GM21447 (cell line): Measurements from ENCODE around the gene GBP6.
"Not testable (repeated sequence)": the region's sequence is repeated elsewhere in the genome, so short reads cannot be mapped to it uniquely, and the experiment has no call there.

Experiments used
- ATAC-seq: cut with Tn5 transposase; IDR thresholded peaks from one replicate; pipeline ENCODE4 v1.9.1; 2021; ENCODE audit not compliant: unreplicated experiment

Gene GBP6

GRCh38 chr1:89363638-89364536 is at the start of gene GBP6:
Gene GBP6 (plus strand): TSS chr1:89364059. CDS start chr1:89368552, 4,493 bp downstream.
- peak; percentile 39 for ATAC-seq

- ATAC-seq, result no peak
These were observed 41.5 kb upstream of the GBP6 start for GRCh38 chr1:89322402-89322801.

- ATAC-seq, result no peak
These were observed 32.0 kb upstream of the GBP6 start for GRCh38 chr1:89331890-89332289.

- ATAC-seq, result no peak
These were observed 31.4 kb upstream of the GBP6 start for GRCh38 chr1:89332461-89332860.

DNA sequence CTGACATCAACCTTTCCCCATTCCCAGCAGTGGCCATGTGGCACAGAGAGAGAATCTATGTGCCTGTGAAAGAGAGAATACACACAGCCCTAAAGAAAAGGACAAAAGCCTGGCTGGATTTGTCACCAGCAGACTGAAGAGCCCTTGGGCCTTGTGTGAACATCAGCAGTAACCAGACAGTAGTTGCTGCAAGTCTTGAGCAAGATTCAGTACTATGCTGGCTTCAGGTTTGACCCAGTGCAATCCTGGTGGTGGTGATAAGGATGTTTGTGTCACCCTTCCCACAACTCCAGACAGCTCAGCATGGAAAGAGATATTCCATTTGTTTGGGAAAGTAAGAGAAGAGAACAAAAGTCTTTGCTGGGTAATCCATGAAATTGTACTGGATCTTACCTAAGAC is 28.4 kb upstream of the GBP6 start:
- ATAC-seq, result no peak

DNA sequence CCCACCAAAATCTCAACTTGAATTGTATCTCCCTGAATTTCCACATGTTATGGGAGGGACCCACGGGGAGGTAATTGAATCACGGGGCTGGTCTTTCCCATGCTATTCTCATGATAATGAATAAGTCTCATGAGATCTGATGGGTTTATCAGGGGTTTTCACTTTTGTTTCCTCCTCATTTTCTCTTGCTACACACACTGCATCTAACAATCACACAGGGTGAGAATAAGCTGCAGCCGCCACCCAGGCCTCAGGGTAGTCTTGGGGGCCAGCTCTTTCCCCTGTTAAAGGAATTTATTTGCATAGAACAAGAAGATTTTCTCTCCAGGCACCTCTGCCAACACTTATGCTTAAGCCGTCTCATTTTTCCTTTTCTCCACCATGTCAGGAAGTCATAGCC is 26.0 kb upstream of the GBP6 start:
- ATAC-seq, result no peak

DNA sequence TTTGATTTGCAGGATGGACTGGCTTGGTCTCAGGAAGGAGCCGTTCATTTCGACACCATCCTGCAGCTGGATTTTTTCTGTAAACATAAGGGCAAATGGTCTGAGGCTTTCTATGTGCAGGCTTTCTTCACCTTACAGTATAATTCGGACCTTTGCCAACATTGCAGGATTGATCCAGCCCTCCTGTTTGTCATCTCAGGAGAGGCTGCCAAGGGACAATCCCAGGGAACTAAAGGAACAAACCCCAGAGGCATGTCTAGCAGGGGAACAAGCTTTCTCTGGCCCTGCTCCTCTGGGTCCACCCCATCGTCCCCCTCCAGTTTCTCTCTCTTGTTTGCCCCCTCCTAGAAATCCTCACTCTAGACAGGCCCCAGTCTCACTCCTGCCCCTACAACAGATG is 24.8 kb upstream of the GBP6 start:
- no peak for ATAC-seq

GRCh38 chr1:89345479-89345878 is 18.4 kb upstream of the GBP6 start:
- not testable (repeated sequence) for ATAC-seq

- no peak for ATAC-seq
These were observed 16.6 kb upstream of the GBP6 start for GRCh38 chr1:89347296-89347695.

DNA sequence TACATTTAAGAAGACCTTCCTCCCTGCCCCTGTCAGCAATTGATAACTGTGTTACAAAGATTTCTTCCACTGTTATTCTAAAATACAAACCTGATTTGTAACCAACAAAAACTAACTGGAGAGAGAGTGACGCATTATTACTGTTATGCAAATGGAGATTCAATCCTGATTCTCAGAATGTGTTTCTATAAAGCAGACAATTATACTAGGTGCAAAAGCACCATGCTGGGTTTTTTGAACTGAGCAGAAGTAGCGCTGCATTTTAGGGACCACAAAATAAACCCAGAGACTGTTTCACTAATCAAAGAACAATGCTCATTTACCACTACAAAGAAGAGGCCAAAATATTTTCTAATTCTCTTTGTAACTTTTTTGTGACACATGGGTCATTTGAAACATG is 13.6 kb upstream of the GBP6 start:
- ATAC-seq, result no peak

- no peak for ATAC-seq
These were observed 12.1 kb upstream of the GBP6 start for GRCh38 chr1:89351597-89352311.

DNA sequence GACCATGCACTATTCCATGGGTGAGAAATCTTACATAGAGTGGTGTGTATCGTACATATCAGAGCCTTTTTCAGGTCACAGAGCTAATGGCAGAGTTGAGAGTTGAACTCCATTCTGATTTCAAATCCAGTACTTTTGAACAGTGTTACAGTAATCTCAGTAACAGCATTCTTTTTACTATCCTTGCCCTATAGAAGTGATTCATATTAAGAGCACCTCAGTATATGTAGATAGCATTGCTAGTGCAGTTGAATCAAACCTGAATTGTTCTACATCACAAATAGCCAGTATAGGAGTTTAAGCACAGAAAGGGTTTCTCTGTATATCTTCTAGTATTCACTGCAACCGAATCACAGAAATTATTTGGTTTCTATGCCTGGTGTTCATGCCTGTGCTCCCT is 11.4 kb upstream of the GBP6 start:
- ATAC-seq, result no peak

- ATAC-seq, result no peak
These were observed 9.7 kb upstream of the GBP6 start for GRCh38 chr1:89354205-89354604.

GRCh38 chr1:89355056-89355455 is 8.8 kb upstream of the GBP6 start:
- ATAC-seq, result no peak

DNA sequence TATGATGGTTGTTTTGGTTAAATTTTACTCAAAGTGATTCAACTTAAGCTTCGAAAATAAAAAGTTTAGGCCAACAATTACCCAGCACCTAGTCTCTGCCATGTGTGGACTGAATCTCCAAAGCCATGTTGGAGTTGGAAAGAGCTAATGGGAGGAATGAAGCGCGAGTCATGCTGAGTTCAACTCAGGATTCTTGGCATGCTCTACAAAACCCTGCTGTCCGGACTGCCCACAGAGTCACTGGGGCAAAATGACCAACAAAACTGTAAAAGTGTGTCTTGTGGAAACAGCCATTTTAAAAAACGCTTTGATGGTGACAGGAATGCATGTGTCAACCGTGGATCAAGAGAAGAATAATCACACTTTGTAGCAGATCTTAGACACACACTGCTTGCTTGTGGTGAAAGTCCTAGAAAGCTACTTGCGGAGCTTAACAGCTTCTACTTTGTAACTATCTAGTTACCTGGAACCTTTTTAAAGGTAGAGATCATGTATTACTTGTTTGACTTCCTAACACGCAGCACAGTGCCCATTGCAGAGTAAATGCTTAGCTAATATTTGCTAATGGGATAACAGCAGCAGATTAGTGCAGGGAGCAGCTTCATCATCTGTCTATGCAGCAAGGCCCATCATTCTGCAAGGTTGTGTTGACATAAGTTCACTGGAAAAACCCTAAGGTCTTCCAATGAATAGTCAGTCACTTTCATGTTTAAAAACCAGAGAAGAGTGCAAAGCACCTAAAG is 7.0 kb upstream of the GBP6 start:
- ATAC-seq, result no peak

- peak; percentile 52 for ATAC-seq
These were observed 5.5 kb upstream of the GBP6 start for GRCh38 chr1:89358287-89358893.

GRCh38 chr1:89360716-89361115 is 3.1 kb upstream of the GBP6 start:
- ATAC-seq, result no peak

GRCh38 chr1:89361681-89362080 is 2.2 kb upstream of the GBP6 start:
- ATAC-seq, result no peak

- ATAC-seq, result peak; percentile 91
These were observed 663 bp upstream of the GBP6 start for GRCh38 chr1:89363196-89363595.

DNA sequence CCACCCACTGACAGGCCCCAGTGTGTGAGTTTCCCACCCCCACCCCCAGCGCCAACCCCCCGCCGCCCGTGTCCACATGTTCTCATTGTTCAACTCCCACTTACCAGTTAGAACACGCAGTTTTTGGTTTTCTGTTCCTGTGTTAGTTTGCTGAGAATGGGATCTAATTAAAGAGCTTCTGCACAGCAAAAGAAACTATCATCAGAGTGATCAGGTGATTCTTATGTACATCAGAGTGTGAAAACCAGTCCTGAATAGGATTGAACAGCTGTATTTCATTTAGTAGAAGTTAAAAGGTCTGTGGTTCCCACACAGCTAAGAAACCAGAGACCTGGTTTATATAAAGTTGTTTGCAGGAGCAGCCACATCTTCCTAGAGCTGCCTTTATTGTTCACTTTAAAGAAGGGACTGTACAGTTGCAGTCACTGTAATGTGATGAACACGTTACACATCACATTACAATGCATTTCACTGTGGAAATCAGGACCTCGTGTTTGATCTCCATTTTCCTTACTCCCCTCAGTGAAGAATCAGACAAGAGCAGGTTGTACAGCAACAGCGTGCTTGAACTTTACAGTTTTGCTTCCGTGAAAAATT is 1.2 kb downstream of the GBP6 start:
- no peak for ATAC-seq

GRCh38 chr1:89367221-89367620 is 3.4 kb downstream of the GBP6 start:
- no peak for ATAC-seq
